C4-2B (cell line): ENCODE data around the gene TRIM41.

Source experiments
- H3K27ac ChIP-seq: fragments of 450-650 bp; 2 replicates; pipeline ENCODE4 v1.5.1; 2017
- CTCF ChIP-seq: fragments of 450-650 bp; conservative IDR thresholded peaks from 2 replicates; pipeline ENCODE4 v1.5.1; 2017; ENCODE audit warnings: mild to moderate bottlenecking
- ZFX ChIP-seq: fragments of 450-650 bp; IDR thresholded peaks from 2 replicates; pipeline ENCODE4 v1.6.1; 2017

The TRIM41 gene

GRCh38 chr5:181236954-181237641 is 14.0 kb downstream of the TRIM41 start:
- no peak overlapping the region for H3K27ac ChIP-seq
- TF ChIP-seq ZFX (no peak), CTCF (no peak)

GRCh38 chr5:181237729-181238385 is 14.8 kb downstream of the TRIM41 start:
- no peak for TF ChIP-seq ZFX
- TF ChIP-seq CTCF = no peak
- H3K27ac ChIP-seq = no peak overlapping the region

- H3K27ac ChIP-seq = no peak overlapping the region
- TF ChIP-seq ZFX = no peak
- TF ChIP-seq CTCF = no peak
These were observed 16.1 kb downstream of the TRIM41 start for GRCh38 chr5:181239062-181239663.

- TF ChIP-seq CTCF (no peak), ZFX (no peak)
- peak overlapping the region; percentile 98 for H3K27ac ChIP-seq
These were observed 18.4 kb downstream of the TRIM41 start for GRCh38 chr5:181241393-181241975.

- peak overlapping the region; percentile 98 for H3K27ac ChIP-seq
- TF ChIP-seq ZFX (no peak), CTCF (no peak)
These were observed 19.0 kb downstream of the TRIM41 start for GRCh38 chr5:181242031-181242451.

- TF ChIP-seq CTCF = no peak
- peak; percentile 92; the same call in 1 of the 2 replicates for TF ChIP-seq ZFX
These were observed 20.0 kb downstream of the TRIM41 start for GRCh38 chr5:181243018-181243563.

More at GRCh38 chr5:181243018-181243563, 20.0 kb downstream of the TRIM41 start:
- H3K27ac ChIP-seq = peak overlapping the region; percentile 98
